Cerebellar cortex (tissue), 1 donor: ENCODE data around the gene ACER2.

Experiments
- DNase-seq: peaks from one replicate; pipeline ENCODE4 v3.0.0-alpha.2; 2015; ENCODE audit warnings: low spot score

The ACER2 gene

DNA sequence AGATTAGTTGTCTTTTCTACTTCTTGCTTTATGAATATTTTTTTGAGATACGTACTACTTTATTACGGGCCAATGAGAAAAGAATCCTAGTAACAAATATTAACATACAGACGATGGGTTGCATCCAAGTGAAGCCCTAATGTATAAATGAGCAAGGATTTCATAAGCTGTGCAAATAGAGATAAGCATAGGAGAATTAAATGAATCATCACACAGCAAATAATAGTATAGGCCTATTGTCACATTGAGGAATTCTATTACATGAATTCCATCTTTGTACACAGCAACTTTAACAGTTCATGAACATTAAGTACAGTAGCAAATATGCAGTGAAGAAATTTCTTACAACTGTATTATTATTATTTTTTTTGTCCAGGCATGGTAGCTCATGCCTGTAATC is 78.0 kb downstream of the ACER2 start:
- DNase-seq: no peak

GRCh38 chr9:19488721-19489120 is 79.9 kb downstream of the ACER2 start:
- no peak for DNase-seq

GRCh38 chr9:19490269-19490668 is 81.5 kb downstream of the ACER2 start:
- no peak for DNase-seq

DNA sequence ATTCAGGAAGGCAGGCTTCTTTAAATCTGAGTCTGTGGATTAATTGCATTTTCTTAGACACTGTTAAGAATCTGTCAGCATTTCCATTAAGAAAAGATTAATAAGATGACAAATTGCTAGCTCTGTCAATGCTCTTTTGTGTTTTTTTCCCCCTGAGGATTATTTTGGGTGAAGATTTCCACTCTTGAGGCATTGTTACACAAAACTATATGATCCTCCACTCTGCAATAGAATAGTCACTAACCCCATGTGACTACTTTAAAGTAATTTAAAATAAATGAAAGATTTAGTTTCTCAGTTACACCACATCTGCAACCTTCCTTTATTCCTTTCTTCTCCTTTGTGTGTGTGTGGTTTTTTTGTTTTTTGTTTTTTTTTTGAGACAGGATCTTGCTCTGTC is 82.0 kb downstream of the ACER2 start:
- DNase-seq: no peak

DNA sequence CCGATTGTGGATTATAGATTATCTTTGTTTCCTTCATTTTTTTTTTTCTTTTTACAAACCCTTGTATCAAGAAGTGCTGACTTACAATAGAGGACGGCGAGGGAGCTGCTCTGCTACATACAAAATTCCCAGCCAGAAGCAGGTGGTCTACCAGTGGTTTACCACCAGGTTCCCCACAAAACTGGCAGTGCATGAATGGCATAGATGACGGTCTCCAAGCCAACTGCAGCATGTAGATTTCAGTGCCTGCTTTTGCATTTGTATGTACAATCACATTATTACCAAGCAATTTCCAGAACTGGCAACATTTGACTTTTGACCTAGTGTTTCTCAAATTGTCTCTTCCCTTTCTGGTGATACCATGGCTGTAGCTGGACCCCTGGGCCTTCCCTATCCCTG is 84.0 kb downstream of the ACER2 start:
- no peak for DNase-seq

DNA sequence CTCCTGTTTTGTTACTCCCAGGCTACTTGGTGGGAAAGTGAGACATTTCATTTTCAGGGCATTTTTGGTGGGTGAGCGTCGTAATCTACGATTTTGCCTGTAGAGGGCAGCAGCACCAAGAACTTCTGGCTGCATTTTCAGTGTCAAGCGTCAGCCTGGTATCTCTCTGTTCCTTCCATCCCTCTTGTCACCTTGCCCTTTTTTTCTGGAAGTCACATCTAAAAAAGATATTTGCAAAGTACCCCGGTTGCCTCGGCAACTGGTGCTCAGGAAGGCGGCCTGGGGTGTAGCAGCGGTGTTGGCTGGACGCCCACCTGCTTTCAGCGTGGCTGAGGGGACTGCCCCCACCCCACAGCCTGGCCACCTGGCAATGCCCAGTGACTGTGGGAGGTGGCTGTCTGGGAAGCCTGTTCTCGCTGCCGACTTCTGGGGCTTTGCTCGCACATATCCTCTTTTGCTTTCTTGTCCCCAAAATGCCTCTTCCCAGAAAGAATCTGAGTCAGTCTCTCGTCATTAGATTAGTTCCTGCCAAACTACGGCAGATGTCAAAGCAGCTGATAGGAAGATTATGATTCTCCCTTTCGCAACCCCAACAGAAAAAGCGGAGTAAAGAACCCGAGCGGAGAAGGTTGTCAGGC is 84.5 kb downstream of the ACER2 start:
- peak; percentile 84 for DNase-seq

- no peak for DNase-seq
Measured at GRCh38 chr9:19493876-19494275, 85.1 kb downstream of the ACER2 start.

DNA sequence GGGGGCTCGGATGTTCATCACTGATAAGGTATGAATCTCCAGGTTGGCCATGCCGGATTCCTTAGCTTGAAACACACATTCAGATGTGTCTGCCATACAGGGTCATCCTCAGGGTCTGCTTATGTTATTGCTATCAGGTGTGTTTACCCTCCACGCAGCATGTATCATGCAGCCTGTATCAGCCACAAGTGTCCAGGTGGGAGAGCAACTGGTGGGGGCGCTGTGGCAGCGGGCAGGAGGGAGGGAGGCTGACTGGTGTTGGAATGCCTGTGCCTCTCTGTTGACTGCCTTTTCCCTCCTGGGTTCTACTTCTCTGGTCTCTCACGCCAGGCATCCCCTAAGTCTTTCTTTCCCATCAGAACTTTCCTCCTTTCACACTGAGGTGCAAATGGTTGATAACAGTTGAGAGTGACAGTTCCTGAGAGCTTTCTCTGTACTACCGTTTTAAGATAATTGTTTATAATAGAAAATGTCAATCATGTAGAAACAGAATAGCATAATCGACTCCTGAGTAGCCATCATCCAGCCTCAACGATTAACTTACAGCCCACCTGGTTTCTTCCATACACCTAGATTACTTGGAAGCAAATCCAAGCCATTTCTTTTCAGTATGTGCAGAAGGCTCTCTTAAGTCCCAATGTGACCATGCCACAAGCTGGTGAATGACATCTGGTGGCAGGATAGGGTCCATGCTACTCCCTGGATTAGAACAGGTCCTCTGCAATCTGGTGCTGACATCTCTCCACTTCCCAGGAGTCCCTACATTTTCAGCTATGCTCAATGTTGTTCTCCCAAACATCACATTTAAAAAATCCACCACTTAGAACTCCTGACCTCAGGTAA is 86.6 kb downstream of the ACER2 start:
- no peak for DNase-seq

GRCh38 chr9:19496321-19497050 is 87.7 kb downstream of the ACER2 start:
- DNase-seq: no peak

- DNase-seq: no peak
Measured at GRCh38 chr9:19497276-19497675, 88.5 kb downstream of the ACER2 start.

DNA sequence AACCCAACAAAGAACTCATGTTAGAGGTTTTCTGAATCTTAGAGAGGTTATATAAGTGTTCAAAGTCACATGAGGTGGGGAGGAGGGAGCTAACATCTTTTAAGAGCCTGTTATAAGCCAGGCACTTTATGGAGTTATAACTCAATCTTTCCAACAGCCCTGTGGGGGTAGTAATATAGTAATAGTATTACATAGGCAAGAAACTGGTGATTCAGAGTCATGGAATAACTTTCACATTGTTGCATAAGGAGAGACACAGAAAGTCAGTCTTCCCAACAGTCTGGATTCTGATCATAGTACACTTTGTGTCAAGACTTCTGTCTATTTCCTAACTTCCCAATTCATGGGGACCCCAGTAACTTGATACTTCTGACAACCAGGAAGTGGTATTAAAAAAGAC is 89.2 kb downstream of the ACER2 start:
- no peak for DNase-seq
